GM18499 (cell line): Measurements from ENCODE around the gene TTC7B.

Experiments used
- ATAC-seq: cut with Tn5 transposase; IDR thresholded peaks from one replicate; pipeline ENCODE4 v1.9.1; 2021; ENCODE audit warnings: moderate number of reproducible peaks; ENCODE audit not compliant: insufficient read depth, unreplicated experiment

Gene TTC7B

GRCh38 chr14:90583916-90584605 lies 232.2 kb downstream of the TTC7B start:
- ATAC-seq, result no peak

GRCh38 chr14:90583427-90583826 lies 232.8 kb downstream of the TTC7B start:
- ATAC-seq, result no peak

GRCh38 chr14:90582166-90582565 lies 234.1 kb downstream of the TTC7B start:
- no peak for ATAC-seq

- no peak for ATAC-seq
Measured at GRCh38 chr14:90581745-90582144, 234.5 kb downstream of the TTC7B start.

DNA sequence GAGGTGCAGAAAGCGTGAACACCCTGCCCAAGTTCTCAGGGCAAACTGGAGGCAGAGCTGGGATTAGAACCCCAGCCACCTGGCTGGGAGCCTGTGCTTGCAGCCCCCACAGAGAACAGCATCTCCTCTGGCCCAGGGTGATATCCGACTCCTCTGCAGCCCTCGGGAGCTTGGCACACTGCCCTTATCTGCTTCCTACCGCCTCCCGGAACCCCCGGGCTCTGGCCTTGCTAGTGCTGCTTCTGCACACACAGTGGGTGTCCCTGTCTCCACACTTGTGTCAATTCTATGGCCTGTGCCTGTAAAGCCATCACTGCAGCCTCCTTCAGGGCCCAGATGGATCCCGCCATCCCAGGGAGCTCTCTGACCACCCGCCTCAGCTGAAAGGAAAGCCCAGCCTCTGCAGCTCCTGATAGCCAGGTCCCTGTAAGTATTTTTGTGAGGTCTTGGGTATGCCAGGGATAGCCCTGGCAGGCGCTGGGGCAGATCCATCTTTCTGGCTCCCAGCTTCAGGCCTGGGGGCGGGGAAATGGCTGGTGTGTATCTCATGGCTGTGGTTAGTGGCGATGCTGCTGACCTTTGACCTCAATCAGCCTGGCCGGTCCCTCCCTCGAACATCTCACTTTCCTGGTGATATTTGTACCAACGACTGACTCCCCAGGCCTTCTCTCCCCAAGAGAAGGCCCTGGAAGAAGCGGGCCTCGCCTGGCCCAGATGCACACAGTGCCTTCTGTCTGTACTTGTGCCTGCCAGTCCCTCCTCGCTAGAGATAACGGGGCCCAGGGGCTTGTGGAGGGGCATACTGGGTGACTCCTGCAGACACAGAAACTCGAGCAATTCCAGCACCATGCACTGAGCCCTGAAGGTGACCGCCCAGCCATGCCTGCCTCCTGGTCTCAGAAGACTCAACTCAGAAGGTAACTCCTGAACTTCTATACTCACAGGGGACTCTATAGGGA lies 235.6 kb downstream of the TTC7B start:
- no peak for ATAC-seq

DNA sequence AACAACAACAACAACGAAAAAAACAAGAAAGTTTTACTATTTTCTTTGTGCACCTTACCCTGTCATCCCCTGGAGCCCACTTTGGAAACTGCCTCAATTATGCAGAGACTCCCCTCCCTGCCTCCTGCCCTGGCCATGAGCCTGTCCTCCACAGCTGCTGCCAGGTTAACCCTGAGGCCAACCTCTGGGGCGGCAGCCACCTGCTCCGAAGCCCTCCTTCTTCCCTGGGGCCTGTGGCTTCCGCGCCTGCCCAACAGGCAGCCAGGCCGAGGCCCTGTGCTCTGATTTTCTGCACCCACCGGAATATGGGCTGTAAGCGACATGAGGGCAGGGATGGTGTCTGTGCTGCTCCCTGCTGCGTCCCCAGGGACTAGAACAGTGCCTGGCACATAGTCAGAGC lies 236.4 kb downstream of the TTC7B start:
- no peak for ATAC-seq

- no peak for ATAC-seq
Measured at GRCh38 chr14:90579088-90579487, 237.1 kb downstream of the TTC7B start.

GRCh38 chr14:90578283-90578985 lies 237.8 kb downstream of the TTC7B start:
- no peak for ATAC-seq

DNA sequence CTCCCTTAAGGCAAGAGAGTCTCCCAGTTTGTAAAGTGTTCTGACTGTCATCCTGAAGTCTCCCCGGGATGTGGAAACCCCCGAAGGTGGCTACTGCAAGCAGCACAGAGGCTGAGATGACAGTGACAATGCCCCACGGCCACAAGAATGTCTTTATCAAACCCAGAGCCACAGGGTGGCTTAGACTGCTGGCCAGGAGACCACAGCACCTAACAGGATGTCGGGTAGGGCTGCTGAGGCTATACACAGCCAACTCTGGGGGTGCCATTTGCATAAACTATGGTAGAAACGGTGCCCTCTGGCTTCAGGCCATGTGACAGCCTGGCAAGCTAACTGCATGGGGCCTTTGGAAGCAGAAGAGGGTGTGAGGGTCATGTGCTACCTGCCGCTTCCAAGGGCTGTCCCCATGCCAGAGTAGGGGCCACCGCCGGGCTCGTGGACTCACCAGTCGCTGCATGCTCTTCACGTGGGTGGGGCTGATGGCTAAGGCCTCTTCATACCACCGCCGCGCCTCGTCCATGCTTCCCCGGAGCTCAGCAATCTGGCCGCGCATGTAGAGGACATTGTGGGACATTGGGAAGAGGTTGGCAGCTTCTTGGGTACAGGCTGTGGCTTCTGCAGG lies 238.5 kb downstream of the TTC7B start:
- no peak for ATAC-seq

DNA sequence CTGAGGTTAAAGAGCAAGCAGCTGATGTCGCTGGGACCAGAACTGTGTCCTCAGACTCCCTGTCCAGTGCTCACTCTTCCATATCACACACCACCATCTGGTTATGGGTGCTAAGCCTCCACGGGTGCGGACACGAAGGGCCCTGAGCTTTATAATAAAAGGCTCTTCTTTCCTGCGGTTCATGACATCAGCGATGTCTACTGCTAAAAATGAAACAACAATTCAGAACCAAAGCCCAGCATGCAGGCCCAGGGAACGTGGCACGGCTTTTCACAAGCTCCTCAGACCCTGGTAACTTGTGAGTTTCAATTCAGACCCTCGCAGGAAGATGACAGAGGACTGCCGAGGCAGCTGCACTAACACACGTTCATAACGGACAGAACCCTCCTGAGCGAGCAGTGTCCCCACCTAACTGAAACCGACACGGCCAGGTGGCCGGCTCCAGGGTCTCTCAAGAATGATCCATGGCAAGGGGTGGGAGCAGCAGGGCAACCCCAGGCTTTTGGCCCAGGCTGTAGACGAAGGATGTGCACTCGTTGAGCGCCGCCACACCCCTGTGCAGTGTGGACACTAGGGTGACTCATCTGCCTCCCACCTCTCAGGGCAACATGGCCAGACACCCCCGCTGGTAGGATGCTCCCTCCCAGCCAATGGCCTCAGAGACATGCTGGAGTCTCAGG lies 239.1 kb downstream of the TTC7B start:
- ATAC-seq, result no peak

DNA sequence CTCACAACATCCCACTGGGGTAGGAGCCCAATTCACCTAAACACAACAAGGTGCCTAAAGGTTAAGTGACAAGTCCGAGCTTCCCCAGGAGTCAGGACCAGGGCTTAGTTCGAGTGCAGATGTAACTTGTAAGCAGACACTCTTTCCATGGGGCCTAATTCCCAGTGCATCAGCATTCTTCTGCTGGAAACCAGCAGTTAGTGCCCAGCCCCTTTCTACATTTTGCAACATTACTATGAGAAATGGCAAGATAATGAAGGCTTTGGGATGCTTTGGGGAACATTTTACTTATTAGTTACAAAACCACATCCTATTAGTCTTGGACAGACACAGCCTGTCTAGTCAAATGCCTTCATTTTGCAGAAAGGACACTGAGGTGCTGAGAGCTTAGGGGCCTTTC lies 239.6 kb downstream of the TTC7B start:
- no peak for ATAC-seq

- ATAC-seq, result no peak
Measured at GRCh38 chr14:90575781-90576180, 240.4 kb downstream of the TTC7B start.

GRCh38 chr14:90575336-90575735 lies 240.9 kb downstream of the TTC7B start:
- ATAC-seq, result no peak

DNA sequence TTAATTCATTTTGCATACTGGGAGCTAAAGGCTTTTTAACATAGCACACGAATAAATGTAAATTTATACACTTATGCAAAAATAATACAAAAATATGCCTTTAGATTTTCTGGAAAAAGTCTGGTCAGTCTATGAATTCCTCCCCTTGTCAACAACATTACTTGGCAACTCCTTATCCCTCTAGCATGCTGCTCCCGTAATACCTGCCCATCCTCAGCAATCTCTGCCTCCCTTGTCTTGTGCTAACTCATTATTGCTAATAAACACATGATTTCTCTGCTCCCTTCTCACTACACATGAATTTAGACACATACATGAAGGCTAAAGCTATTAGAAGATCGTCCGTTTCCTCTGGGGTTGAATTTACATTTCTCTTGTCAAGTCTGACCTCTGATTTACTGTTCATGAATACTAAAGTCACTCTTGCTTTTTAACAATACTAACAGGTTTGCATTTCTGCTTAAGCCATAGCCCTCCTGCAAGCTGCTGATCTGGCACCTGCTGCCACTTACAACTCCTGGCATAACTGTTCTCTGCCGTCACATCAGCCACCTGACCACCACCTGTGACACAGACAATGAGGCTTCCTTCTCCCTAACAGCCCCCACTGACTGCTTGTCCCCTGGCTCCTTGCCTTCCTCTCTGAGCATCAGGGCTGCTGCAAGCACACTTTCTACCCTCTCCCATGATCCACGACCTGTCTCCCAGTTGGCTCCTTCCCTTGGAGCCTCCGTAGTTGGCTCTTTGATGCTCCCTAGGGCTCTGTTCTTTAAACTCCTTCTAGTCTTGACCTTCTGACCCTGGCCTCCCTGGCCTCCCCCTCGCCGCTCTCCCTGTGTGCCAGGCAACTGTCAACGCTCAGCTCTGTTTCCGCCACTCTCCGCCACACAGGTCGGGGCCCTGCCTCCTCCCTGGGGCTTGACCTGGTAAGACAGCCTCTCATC lies 241.8 kb downstream of the TTC7B start:
- ATAC-seq, result no peak

DNA sequence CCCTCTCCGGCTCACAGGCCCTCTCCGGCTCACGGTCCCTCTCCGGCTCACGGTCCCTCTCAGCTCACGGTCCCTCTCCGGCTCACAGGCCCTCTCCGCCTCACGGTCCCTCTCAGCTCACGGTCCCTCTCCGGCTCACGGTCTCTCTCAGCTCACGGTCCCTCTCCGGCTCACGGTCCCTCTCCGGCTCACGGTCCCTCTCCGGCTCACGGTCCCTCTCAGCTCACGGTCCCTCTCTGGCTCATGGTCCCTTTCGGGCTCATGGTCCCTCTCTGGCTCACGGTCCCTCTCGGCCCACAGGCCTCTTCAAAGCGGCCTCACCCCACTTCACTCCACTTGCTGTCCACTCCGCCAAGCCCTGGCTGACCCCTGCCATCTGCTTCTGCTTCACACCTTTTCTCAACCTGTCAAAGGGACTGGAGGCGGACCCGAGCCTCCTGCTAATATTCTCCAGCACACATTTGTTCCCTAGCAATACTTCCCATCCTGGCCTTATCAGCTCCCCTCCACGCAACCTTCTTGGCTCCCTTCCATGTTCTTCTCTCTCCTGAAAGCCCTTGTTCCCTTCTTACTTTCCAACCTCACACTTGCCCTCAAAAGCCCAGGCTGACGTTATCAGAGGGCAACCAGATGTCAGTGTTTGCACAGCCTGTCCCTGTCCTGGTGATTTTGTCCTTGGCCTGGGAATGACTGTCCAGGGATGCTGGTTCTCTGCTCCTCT lies 242.7 kb downstream of the TTC7B start:
- no peak for ATAC-seq

- no peak for ATAC-seq
Measured at GRCh38 chr14:90572441-90573150, 243.6 kb downstream of the TTC7B start.

DNA sequence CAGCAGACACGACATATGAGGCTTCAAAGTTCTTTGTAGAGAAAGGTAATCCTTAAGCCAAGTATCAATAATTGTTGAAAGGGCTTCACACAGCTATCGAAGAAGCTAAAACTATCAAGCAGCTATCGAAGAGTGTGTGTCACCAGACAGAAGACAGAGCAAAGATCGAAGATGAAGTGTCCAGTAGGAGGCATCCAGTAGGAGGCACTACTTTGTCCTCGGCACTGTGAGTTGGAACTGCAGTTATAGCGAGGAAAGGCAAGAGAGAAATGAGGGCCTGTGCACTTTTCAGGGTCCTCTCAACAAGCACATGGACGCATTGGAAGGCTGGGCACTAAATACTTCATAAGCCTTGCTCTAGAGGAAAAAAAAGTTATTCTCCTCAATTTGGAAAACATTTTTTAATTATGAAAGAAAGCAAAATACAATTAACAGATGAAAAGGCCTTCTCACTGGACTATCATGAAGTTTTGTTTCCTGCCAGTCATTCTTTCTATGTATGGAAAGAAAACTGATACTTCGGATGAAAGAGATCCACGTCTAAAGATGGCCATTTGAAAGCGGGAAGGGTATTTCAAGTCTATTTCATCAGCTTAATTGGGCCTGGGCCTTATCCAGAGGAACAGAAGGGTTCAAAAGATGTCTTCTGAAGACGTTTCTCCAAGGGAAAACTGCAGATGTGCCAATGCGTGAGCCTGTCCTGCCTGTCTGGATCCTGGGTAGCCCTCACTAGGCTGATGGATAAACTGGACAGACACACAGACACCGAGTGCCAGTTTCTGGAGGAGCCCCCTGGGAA lies 244.9 kb downstream of the TTC7B start:
- no peak for ATAC-seq
